Glutamatergic neuron (in vitro differentiated cells): ENCODE data around the gene STRA6. TPM values are rescaled to one million over a fixed set of nuclear protein-coding genes. Genes with fewer than 3 reads are reported as not detected.
A peak's percentile ranks its signal among the peaks of the same experiment; 100 is the strongest.

Source experiments
- DNase-seq: peaks from one replicate; pipeline ENCODE4 v3.0.0; 2022
- H3K27ac Mint-ChIP-seq: one replicate; pipeline ENCODE4 v1.8.0; 2020; ENCODE audit warnings: mild to moderate bottlenecking, mixed read lengths, inconsistent platforms; ENCODE audit not compliant: unreplicated experiment
- H3K27me3 Mint-ChIP-seq: one replicate; pipeline ENCODE4 v1.8.0; 2020; ENCODE audit warnings: mild to moderate bottlenecking, moderate library complexity, mixed read lengths, inconsistent platforms; ENCODE audit not compliant: unreplicated experiment
- H3K36me3 Mint-ChIP-seq: one replicate; pipeline ENCODE4 v1.8.0; 2020; ENCODE audit warnings: mild to moderate bottlenecking, mixed read lengths, inconsistent platforms; ENCODE audit not compliant: unreplicated experiment
- H3K4me1 Mint-ChIP-seq: one replicate; pipeline ENCODE4 v1.8.0; 2020; ENCODE audit warnings: mild to moderate bottlenecking, low read depth, mixed read lengths, inconsistent platforms; ENCODE audit not compliant: unreplicated experiment
- H3K4me3 Mint-ChIP-seq: one replicate; pipeline ENCODE4 v1.8.0; 2020; ENCODE audit warnings: mild to moderate bottlenecking, mixed read lengths, inconsistent platforms; ENCODE audit not compliant: unreplicated experiment
- H3K9me3 Mint-ChIP-seq: one replicate; pipeline ENCODE4 v1.8.0; 2020; ENCODE audit warnings: mild to moderate bottlenecking, moderate library complexity, mixed read lengths, inconsistent platforms; ENCODE audit not compliant: unreplicated experiment
- CTCF ChIP-seq: fragments of 200-600 bp; sonication (generic); IDR thresholded peaks from one replicate; pipeline ENCODE4 v1.5.0; 2021; ENCODE audit not compliant: partially characterized antibody, unreplicated experiment
- total RNA-seq: library from RNA; stranded (reverse); fragmentation: NEBNext Ultra II Directional; extraction: Animal tissue kit (Norgen Biotek cat#: 25700); gene quantifications from one replicate; pipeline ENCODE4 v1.2.1, GENCODE V29; 2021; ENCODE audit not compliant: unreplicated experiment

STRA6 gene
- total RNA-seq, 1 donor from 2014 or later = 8.4 TPM

GRCh38 chr15:74133694-74134386, 68.7 kb downstream of the STRA6 start:
- TF ChIP-seq CTCF = no peak
- Mint-ChIP-seq H3K9me3 (peaks cover 11% of the 10 kb centered on the region), H3K27ac (no peak overlapping the region), H3K36me3 (peaks cover 4% of the 10 kb centered on the region), H3K27me3 (peaks cover 44% of the 10 kb centered on the region), H3K4me1 (peaks cover 15% of the 10 kb centered on the region), H3K4me3 (no peak overlapping the region)
- peak; percentile 56 for DNase-seq

GRCh38 chr15:74132681-74133651, 69.6 kb downstream of the STRA6 start:
- Mint-ChIP-seq H3K9me3 (peaks cover 11% of the 10 kb centered on the region), H3K4me3 (no peak overlapping the region), H3K4me1 (peaks cover 15% of the 10 kb centered on the region), H3K36me3 (peaks cover 4% of the 10 kb centered on the region), H3K27ac (no peak overlapping the region), H3K27me3 (peaks cover 47% of the 10 kb centered on the region)
- DNase-seq = no peak
- no peak for TF ChIP-seq CTCF

GRCh38 chr15:74131628-74132413, 70.8 kb downstream of the STRA6 start:
- Mint-ChIP-seq H3K27me3 (peaks cover 44% of the 10 kb centered on the region), H3K4me3 (peak overlapping the region; percentile 68), H3K9me3 (peaks cover 14% of the 10 kb centered on the region), H3K36me3 (peaks cover 4% of the 10 kb centered on the region), H3K4me1 (peaks cover 12% of the 10 kb centered on the region), H3K27ac (no peak overlapping the region)
- TF ChIP-seq CTCF = no peak
- DNase-seq = no peak

GRCh38 chr15:74130849-74131627, 71.5 kb downstream of the STRA6 start:
- peaks cover 46% of the 10 kb centered on the region for H3K27me3 Mint-ChIP-seq
- peak overlapping the region; percentile 81 for H3K4me3 Mint-ChIP-seq
- H3K27ac Mint-ChIP-seq = peak overlapping the region; percentile 38
- peaks cover 4% of the 10 kb centered on the region for H3K36me3 Mint-ChIP-seq
- TF ChIP-seq CTCF = no peak
- H3K4me1 Mint-ChIP-seq = peaks cover 12% of the 10 kb centered on the region
- H3K9me3 Mint-ChIP-seq = peaks cover 16% of the 10 kb centered on the region
- no peak for DNase-seq
